Astrocyte of the spinal cord (primary cell): ENCODE results near the gene MIA2.
"Not testable (repeated sequence)": the region's sequence is repeated elsewhere in the genome, so short reads cannot be mapped to it uniquely, and the experiment has no call there.

Experiments
- DNase-seq: peaks from one replicate; pipeline ENCODE4 v3.0.0; 2011; ENCODE audit warnings: low read depth, low spot score
- H3K4me3 ChIP-seq: 2 replicates; pipeline ENCODE4 v1.5.1; 2011; ENCODE audit warnings: low read depth, mild to moderate bottlenecking, low read length, moderate library complexity
- CTCF ChIP-seq: IDR thresholded peaks from 2 replicates; pipeline ENCODE4 v1.5.1; 2012; ENCODE audit warnings: low read depth, mild to moderate bottlenecking, low read length, inconsistent platforms
- in situ Hi-C: cut with HindIII; loops from 2 replicates; pipeline ENCODE4 v1.10.0; 2017; ENCODE audit warnings: low sequenced_read_pairs

MIA2 gene

DNA sequence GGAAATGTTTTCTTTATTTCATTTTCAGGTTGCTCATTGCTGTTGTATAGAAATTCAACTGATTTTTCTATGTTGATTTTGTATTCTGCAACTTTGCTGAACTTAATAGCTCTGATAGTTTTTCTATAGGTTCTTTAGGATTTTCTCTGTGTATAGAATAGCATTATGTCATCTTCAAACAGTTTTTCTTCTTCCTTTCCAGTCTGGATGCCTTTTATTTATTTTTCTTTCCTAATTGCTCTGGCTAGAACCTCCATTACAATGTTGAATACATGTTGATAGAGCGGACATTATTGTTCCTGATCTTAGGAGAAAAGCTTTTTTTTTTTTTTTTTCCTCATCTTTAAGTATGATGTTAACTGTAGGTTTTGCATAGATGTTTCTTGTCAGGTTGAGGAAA, 39.2 kb downstream of the MIA2 start:
- TF ChIP-seq CTCF, result no peak
- in situ Hi-C loops, result no loop called here
- no peak overlapping the region for H3K4me3 ChIP-seq
- no peak for DNase-seq

- no peak for DNase-seq
- no peak for TF ChIP-seq CTCF
- in situ Hi-C loops, result no loop called here
- H3K4me3 ChIP-seq, result no peak overlapping the region
These were observed 41.7 kb downstream of the MIA2 start for GRCh38 chr14:39275395-39275794.

DNA sequence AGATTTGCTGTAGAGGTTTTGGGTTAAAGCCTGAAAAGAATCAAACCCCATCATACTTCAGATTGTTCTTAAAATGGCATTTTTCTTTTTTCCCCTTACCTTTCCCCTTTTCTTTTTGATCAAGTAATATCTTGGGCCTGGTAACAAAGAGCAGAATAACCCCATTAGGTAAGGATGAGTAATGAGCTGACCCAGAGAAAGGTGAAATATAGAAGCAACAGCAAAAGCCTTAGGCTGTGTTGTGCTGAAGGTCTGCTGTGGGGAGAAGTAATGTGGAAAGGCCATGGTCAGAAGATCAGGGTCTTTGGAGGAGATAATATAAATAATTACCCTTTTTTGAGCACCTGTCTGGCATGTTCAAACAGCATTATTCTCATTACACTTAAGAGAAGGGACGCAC, 42.3 kb downstream of the MIA2 start:
- TF ChIP-seq CTCF, result no peak
- in situ Hi-C loops, result no loop called here
- H3K4me3 ChIP-seq, result no peak overlapping the region
- DNase-seq, result no peak

- H3K4me3 ChIP-seq, result no peak overlapping the region
- no peak for TF ChIP-seq CTCF
- no peak for DNase-seq
- in situ Hi-C loops, result no loop called here
These were observed 42.9 kb downstream of the MIA2 start for GRCh38 chr14:39276579-39277114.

DNA sequence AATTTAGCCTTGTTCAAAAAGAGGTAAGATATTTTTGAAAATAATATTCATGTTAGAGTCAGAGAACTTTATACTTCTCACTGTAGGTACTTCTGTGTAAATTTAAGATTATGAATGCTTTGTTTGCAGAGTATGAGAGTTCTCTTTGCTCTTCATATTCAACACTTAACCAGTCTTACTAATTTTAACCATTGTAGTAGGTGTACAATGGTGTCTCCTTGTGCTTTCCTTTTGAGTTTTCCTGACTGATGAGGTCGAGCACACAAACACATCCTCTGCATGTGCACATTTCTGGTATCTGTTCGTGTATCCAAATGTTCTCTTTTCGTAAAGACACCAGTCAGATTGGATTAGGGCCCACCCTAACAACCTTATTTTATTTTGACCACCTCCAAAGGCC, 45.8 kb downstream of the MIA2 start:
- in situ Hi-C loops, result no loop called here
- H3K4me3 ChIP-seq, result no peak overlapping the region
- TF ChIP-seq CTCF, result no peak
- no peak for DNase-seq

DNA sequence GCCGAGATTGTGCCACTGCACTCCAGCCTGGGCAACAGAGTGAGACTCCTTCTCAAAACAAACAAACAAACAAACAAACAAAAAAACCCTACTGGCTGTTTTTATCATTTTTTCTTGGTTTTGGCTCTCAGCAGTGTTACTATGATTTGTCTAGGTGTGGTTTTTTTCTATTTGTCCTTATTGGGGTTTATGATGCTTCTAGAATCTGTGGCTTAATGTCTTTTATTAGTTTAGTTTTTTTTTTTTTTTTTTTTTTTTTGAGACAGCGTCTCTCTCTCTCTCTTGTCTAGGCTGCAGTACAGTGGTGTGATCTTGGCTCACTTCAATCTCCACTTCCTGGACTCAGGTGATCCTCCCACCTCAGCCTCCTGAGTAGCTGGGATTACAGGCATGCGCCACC, 47.0 kb downstream of the MIA2 start:
- H3K4me3 ChIP-seq, in situ Hi-C loops, DNase-seq: not testable (repeated sequence)

DNA sequence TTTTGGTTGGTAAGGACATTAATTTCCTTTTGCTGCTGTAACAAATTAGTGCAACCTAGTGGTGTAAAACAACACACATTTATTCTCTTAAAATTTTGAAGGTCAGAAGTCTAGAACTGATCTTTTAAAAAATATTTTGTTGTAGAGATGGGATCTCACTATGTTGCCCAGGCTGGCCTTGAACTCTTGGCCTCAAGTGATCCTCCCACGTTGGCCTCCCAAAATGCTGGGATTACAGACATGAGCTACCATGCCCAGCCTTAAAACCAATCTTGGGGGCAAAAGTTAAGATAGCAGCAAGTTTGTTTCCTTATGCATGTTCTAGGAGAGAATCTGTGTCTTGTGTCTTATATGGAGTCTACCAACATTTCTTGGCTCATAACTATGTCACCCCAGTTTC, 55.8 kb downstream of the MIA2 start:
- TF ChIP-seq CTCF, result no peak
- no peak overlapping the region for H3K4me3 ChIP-seq
- in situ Hi-C loops, result no loop called here
- no peak for DNase-seq
